ENCODE results near the gene DPEP1.
"Not testable (repeated sequence)": the region's sequence is repeated elsewhere in the genome, so short reads cannot be mapped to it uniquely, and the experiment has no call there.

The DPEP1 gene

DNA sequence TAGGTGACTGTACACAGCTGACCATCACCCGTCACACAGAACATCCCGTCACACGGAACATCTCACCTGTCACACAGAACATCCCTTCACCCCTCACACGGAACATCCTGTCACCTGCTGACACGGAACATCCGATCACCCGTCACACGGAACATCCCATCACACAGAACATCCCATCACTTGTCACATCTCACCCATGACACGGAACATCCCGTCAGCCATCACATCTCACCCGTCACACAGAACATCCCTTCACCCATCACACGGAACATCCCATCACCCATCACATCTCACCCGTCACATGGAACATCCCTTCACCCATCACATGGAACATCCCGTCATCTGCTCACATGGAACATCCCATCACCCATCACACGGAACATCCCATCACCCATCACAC is 34.1 kb upstream of the DPEP1 start:
- DNase-seq = no peak

DNA sequence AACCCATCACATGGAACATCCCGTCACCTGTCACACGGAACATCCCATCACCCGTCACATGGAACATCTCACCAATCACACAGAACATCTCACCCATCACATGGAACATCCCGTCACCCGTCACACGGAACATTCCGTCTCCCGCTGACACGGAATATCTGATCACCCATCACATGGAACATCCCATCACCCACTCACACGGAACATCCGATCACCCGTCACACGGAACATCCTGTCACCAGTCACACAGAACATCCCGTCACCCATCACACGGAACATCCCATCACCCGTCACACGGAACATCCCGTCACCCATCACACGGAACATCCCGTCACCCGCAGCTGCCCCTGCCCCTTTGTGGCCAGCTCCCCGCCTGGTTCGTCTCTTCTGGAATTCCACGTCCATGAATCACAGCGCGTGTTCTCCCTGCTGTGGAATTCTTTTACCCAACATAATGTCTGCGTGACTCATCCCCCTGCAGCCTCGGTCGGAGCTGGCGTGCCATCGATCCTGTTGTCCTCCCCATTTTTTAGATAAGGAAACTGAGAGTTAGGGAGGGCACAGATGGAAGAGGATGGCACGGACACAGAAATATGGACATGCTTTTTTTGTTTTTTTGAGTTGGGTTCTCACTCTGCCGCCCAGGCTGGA is 32.3 kb upstream of the DPEP1 start:
- no peak for DNase-seq

DNA sequence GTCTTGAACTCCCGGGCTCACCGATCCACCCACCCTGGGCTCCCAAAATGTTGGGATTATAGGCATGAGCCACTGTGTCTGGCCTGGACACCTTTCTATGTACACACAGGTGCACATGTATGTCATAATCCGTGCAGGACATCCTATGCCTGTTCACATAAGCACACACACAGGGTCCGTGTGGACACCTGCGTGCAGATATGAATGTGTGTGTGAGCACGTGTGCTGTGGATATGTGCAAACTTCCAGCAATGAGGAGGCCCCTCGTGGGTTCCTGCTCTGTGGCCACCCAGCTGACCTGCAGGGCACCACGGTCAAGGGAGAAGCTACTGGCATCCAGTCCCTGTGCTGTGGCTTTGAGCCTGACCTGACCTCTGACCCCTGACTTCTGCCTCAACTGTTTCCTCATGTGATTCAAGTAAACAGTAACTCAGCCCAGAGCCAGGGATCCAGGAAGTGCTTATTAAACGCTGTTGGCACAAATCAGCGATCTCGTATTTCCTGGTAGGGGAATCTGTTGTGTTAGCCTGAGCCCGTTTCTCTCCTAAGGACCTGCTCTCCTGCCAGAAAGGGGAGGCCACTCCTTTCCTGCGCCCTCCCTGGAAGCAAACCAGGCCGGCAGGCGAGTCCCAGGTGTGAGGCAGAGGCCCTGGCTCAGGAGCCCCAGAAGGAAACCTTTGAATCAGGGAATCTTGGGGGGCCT is 31.4 kb upstream of the DPEP1 start:
- no peak for DNase-seq

DNA sequence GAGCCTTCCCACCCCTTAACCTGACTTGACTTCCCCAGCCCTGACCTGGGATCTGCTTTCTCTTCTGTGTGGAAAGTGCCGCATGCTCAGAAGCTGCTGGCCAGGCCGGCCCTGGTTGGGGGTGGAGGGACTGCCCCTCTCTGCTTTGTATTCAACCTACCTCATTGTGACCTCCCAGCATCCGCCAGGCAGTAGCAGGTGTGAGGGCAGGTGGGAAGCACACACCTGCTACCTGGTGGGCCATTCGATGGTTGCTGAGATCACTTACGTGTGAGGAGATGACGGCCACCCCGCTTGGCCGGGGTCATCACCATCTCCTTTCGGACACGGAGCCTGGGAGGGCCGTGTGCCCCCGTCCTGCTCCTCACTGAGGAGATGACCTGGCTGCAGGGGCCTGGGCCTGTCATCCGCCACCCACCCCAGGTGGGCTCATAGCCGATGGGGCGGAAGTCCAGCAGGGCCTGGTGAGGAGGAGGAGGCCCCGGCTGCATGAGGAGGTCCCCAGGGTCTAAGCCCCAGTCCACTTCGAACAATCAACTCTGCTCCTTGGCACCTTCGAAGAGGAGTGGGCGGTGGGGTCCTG is 30.7 kb upstream of the DPEP1 start:
- no peak for DNase-seq

DNA sequence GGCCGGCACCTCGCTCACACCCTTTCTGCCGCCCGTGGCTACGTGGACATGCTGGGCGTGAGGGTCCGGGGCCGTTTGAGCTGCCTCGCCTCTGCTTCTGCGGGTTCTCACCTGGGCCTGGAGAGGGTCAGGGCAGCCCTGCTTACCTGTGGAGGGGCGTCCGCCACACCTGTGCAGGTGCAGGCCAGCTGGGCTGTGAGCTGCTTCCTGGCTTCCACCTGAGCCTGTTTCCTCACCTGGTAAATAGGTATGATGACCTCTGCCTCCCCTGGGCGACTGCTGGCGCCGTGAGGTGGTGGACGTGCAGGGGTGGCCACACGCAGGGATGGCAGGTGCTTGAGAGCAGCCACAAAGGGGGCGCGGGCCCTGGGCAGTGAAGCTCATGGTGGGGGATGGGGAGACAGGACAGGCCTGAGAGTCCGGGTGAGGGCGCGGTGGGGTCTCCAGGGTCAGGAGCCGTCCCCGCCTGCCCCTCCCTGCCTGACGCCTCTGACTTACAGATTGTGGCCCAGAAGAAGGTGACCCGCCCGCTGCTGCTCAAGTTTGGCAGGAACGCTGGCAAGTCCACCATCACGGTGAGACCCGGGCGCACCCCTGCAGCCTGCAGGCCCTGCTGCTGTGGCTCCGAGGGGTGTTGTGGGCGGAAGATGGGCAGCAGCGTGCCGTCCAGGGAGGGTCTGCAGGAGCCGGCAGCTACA is 30.1 kb upstream of the DPEP1 start:
- DNase-seq = no peak

DNA sequence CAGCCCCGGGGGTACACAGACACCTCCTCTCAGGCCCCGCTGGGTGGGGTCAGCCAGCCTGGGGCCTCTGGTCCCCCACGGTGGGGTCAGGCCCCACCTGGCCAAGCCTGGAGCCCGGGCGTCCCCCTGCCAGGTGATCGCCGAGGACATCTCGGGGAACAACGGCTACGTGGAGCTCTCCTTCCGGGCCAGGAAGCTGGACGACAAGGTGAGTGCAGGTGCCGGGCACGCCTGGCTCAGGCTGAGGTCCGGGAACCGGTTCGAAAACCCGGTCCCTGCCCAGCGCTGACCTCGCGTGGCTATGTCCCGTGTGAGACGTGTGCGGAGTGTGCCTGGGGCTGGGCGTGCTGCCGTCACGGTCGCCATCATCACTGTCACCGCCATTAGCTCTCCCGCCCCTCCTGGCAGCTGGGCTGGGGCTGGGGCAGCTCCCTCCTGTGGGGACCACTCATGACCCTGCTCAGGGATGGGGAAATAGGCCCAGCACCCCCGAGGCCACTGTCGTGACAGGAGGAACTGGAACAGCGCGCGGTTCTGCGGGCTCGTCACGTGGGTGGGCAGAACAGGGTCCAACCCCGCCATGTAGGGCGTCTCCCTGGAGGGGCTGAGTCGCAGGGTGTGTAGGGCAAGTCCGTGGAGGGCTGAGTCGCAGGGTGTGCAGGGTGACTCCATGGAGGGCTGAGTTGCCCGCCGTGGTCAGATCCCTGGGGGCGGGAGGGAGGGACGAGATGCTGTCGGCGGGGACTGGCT is 29.4 kb upstream of the DPEP1 start:
- no peak for DNase-seq

DNA sequence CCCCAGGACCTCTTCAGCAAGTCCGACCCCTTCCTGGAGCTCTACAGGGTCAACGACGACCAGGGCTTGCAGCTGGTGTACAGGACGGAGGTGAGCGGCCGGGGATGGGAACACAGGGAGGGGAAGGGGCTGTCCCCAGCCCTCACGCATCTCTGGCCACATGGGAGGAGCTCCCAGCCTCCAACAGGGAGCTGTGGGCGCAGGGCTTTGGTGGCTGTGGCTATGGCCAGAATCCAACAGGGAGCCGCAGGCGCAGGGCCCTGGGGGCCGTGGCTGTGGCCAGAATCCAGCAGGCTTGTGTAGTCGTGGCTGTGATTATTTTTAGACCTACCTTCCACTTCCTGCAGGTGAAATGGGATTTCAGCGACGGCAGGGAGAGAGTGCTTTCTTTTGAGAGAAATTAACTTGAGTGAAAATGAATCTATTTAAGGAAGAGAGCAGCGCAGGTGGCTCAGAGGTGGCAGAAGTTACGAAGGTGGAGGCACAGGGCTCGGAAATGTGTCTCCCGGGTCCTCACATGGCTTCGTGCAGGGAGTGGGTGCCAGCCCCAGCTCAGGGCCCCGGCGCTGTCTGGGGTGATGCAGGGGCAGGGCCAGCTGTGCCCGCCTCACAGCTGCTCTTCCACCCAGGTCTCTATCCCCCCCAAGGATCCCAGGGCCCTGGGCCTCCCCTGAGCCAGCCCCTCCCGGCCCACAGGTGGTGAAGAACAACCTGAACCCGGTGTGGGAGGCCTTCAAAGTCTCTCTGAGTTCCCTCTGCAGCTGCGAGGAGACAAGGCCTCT is 28.5 kb upstream of the DPEP1 start:
- DNase-seq = no peak

DNA sequence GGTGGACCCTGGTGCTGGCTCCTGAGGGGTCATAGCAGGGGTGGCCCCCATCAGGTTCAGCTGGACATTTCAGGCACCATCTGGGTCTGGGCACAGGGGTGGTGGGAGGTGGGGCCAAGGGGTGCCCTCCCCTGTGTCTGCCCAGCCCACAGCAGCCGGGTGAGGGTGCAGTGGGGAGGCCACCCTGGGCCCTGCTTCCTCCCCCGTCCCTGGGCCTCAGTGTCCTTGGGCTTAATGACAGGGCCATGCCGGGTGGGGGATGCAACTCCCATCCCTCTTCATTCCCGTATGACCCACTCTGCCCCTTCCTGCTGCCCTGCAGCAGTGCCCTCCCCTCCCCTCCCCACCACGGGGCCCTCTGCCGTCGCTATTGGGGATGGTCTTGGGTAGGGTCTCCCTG is 27.2 kb upstream of the DPEP1 start:
- DNase-seq = no peak

DNA sequence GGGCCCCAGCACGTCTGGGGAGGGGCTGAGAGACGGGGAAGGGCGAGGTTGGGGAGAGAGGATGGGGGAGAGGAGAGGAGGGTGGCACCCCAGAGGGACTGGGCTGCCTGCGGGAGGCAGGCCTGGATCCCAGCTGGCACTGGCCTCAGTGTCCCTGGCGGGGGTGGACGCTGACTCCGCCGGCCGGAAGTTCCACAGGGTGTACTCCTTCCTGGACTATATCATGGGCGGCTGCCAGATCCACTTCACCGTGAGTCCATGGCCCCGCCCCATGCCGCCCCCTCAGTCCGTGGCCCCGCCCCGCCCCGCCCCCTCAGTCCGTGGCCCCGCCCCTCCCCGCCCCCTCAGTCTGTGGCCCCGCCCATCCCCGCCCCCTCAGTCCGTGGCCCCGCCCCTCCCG is 26.6 kb upstream of the DPEP1 start:
- DNase-seq = no peak

DNA sequence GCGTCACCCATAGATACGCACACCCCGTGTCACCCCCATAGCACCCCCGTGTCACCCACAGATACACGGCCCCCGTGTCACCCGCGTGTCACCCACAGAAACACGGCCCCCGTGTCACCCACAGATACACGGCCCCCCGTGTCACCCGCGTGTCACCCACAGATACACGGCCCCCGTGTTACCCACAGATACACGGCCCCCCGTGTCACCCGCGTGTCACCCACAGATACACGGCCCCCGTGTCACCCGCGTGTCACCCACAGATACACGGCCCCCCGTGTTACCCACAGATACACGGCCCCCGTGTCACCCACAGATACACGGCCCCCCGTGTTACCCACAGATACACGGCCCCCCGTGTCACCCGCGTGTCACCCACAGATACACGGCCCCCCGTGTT is 25.8 kb upstream of the DPEP1 start:
- not testable (repeated sequence) for DNase-seq

DNA sequence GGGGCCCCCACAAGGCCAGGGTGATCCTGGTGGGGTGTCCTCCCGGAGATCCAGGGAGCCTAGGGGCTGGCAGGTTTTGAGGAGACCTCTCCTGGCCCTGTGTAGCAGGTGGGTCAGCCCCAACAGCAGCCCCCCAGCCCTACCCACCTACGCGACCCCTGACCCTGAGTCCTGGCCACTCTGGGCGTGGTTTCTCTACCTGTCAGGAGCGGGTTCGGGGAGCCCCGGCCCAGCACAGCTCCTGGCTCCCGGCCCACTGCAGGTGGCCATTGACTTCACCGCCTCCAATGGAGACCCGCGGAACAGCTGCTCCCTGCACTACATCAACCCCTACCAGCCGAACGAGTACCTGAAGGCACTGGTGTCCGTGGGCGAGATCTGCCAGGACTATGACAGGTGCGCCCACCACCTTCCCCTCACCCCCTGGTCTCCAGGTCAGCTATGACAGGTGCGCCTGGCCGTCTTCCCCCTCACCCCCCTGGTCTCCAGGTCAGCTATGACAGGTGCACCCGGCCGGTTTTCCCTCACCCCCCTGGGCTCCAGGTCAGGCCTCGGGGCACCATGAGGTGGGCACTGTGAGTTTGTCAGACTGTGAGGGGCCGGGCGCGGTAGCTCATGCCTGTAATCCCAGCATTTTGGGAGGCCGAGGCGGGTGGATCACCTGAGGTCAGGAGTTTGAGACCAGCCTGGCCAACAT is 24.9 kb upstream of the DPEP1 start:
- DNase-seq = no peak

DNA sequence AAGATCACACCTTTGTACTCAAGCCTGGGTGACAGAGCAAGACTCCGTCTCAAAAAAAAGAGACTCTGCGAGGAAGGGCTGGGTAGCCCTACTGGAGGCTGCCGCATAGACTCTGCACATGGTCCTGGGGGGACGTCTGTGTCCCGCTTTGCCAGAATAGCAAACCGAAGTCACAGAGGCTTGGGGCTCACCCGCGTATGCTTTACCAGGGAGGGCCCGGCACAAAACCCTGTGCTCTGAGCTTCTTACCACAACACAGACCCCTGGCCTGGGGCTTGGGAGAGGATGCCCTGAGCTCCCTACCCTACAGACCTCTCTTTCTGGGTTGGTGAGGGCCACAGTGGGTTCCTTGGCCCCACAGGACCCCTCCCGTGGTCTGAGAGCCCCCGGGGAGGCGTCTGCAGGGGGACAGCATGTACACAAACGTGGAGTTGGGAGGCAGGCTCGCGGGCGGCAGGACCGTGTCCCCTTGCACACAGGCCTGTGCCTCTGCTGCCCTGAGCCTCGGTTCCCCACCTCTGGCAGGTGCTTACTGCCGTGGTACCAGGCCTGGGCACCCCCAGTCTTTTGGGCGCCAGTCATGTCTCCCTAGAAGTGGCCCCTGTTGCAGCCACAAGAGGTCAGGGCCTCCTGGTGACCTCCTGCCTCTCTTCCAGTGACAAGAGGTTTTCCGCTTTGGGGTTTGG is 24.1 kb upstream of the DPEP1 start:
- DNase-seq = no peak

DNA sequence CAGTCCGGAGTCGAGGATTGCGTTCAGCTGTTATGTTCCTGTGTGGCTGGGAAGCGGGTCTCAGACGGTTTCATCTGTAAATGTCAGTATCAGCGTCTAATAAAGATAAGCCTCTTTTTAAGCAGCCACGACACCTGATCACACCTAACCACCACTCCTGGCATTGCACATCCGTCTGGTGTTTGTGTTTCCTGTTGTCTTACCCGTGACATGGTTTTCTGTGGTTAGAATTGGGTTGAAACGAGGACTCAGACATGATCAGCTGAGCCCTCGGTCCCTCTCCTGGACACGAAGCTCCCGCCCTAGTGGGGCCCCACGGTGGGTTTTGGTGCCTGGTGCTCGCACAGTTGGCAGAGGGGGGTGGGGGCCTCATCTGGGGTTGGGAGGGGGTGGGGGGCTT is 19.6 kb upstream of the DPEP1 start:
- DNase-seq = no peak

DNA sequence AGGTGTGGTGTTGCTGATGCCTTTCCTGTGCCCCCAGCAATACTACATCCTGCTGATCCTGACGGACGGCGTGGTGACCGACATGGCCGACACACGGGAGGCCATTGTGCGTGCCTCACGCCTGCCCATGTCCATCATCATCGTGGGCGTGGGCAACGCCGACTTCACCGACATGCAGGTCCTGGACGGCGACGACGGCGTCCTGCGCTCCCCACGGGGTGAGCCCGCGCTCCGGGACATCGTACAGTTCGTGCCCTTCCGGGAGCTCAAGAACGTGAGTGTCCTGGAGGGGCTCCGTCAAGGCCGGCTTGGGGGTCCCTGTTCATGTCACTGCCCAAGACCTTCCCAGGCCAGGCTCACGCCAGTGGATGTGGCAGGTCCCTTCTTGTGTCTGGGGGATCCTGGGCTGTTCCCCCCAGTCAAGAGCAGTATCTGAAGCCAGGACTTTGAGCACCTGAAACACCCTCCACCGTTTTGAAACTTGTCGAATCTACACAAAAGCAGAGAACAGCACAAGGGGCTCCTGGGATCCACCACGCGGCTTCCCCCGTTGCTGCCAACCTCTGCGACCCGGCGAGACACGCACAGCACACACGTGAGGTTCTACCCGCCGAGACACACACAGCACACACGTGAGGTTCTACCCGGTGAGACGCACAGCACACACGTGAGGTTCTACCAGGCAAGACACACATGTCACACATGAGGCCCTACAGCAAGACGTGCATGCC is 17.9 kb upstream of the DPEP1 start:
- no peak for DNase-seq

DNA sequence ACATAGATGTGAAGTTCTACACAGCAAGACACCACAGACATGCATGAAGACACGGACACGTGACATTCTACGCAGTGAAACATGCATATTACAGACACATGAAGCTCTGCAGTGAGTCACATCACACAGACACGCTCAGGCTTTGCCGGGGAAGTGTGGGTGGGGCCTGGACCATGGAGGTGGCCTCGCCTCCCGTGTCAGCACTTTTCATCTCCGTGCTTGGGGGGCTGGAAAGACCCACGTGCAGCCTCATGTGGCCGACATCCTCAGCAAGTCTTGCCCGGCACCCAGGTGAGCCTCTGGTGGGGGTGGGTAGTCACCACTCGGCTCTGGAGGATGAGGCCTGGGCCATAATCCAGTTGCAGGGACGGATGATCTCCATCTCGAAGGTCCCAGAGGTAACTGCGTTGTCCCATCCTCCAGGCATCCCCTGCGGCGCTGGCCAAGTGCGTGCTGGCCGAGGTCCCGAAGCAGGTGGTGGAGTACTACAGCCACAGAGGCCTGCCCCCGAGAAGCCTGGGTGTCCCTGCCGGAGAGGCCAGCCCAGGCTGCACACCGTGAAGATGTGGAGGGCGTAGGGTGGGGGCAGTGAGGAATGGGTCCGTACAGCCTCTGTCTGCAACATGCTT is 17.3 kb upstream of the DPEP1 start:
- no peak for DNase-seq

DNA sequence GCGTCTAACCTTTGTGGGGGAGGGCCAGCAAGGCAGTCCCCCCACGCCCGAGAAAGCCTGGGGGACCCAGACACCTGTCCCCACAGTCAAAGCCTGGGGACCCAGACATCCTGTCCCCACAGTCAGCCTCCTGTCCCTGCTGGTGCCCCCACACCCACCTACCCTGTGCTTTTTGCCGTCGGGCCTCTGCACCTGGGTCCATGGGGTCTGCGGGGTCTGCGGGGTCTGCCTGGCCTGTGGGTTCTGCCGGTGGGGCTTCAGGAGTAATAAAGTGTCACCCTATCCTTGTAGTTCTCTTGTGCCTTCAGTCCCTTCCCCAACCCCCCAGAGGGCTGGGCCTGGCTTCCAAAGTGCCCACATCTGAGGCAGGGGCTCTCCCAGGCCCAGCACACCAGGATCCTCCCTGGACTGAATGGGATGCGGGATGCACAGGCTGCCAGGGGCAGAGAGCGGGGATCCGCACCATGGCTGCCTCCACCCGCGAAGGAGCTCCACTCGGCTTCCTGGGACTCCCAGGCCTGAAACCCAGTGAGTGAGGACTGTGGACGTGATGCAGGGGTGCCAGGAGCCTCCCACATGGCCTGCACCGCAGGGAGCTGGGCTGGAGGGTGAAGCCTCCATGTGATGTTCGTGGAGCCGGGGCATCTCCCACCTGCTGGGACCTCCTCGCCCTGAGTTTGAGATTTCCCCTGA is 16.3 kb upstream of the DPEP1 start:
- no peak for DNase-seq

DNA sequence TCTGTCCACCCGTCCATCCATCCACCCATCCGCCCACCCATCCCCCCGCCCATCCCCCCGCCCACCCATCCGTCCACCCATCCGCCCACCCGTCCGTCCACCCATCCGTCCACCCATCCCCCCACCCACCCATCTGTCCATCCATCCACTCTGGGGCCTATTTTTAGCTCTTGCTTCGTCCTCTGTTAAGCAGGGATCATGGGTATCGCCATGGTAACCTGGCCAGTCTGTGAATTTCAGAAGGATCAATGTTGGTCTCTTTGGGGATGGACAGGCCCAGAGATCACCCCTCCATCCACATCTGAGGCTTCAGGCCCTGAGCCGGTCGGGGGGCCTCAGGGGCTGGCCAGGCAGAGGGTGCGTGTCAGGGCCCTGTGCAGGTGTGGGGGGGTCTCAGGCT is 15.2 kb upstream of the DPEP1 start:
- no peak for DNase-seq

DNA sequence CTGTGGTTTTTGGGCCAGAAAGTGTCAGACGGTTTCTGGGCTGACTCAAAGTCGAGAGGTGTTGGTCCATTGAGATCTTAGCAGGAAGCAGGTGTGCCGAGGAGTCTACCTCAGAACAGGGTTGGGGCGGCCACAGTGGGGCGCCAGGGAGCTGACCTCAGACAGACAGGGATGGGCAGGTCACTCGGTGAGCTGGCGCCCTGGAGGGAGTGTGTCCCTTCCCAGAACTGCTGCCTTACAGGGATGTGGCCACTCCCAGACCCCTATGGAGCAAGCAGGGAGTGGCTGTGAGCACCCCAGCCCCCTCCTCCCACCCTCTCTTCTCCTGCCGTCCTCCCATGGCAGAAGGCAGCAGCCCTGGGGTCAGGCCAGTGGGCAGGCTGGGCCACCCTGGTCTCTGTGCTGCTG is 14.0 kb upstream of the DPEP1 start:
- no peak for DNase-seq

DNA sequence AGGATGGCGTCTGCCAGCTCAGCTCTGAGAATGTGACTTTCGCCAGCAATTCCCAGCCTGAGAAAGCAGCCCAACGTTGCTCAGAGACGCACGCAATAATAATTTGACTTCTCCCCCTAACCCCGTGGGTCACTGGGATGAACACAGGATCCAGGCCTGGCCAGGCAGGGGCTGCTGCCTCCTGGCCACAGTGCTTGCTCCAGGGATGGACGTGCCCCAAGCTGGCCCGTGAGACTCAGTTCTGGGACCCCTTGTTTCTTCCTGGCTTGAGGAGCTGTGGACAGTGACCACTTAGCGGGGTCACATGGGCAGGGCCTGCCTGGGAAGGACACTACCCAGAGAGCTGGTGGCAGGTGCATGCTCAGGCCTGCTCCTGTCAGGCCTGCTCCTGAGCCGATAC is 13.5 kb upstream of the DPEP1 start:
- DNase-seq = no peak

Measured in NCI-H2171 (cell line).